HCT116 (cell line): ENCODE data around the gene ARSB. TPM values are rescaled to one million over a fixed set of nuclear protein-coding genes. Genes with fewer than 3 reads are reported as not detected.

Experiments
- ATAC-seq: fragments of 200-7000 bp; cut with Tn5 transposase; 2 replicates; pipeline ENCODE4 v1.9.1; 2020; ENCODE audit warnings: mild to moderate bottlenecking, moderate library complexity
- BruUV-seq: library from RNA; stranded (reverse); fragments of 400-500 nt; replicated peaks from 2 replicates; lab custom pipeline; 2021; lab: Mats Ljungman, UMichigan
- CTCF ChIA-PET: fragments of 300-600 bp; sonication (Branson Sonifier 250); formaldehyde crosslinking; loops from one replicate; lab custom pipeline; 2021; ENCODE audit warnings: antibody characterized with exemption; lab: Charles Lee
- POLR2A ChIA-PET: fragments of 300-600, 350-600 bp; sonication (Branson Sonifier 250); formaldehyde crosslinking; loops from one replicate; lab custom pipeline; 2021; ENCODE audit warnings: antibody characterized with exemption; lab: Charles Lee
- RAD21 ChIA-PET, 2 experiments: fragments of 300-600 bp; sonication (Branson Sonifier 250); formaldehyde crosslinking; loops; one replicate each; lab custom pipeline; 2023; ENCODE audit warnings: low total read pairs in 2 of 2; ENCODE audit not compliant: uncharacterized antibody in 2 of 2, unreplicated experiment in 2 of 2, low non-redundant PET in 1 of 2; lab: Charles Lee
- DNase-seq: peaks from one replicate; pipeline ENCODE4 v3.0.0-alpha.2; 2010; ENCODE audit warnings: low read depth, low spot score
- H2AFZ ChIP-seq: fragments of 200-600 bp; shearing (Covaris generic), sonication (generic); 2 replicates; pipeline ENCODE4 v1.6.1; 2017; ENCODE audit warnings: low read depth, mixed run types, mixed read lengths, antibody characterized with exemption, low read length; ENCODE audit not compliant: poor library complexity, severe bottlenecking
- H3K27ac ChIP-seq: 2 replicates; pipeline ENCODE4 v1.5.1; 2012; ENCODE audit warnings: low read depth, low read length
- H3K27me3 ChIP-seq: fragments of 200-600 bp; sonication (generic); 2 replicates; pipeline ENCODE4 v1.6.1; 2016; ENCODE audit warnings: mixed run types, low read length, mixed read lengths; ENCODE audit not compliant: insufficient read depth
- H3K36me3 ChIP-seq, 2 experiments: fragments of 200-500 bp in 1 of 2; fragments of 200-600 bp in 1 of 2; sonication (Bioruptor generic) in 1 of 2; sonication (generic) in 1 of 2; 2 replicates each; pipeline versions ENCODE4 v1.5.1 to v1.6.1; 2014 to 2016; ENCODE audit warnings: low read length in 2 of 2, inconsistent platforms in 1 of 2, mixed read lengths in 1 of 2, mixed run types in 1 of 2; ENCODE audit not compliant: insufficient read depth in 2 of 2, control insufficient read depth in 1 of 2
- H3K4me1 ChIP-seq, 2 experiments: fragments of 200-600 bp in 1 of 2; sonication (generic) in 1 of 2; 2 replicates each; pipeline versions ENCODE4 v1.5.1 to v1.6.1; 2012 to 2017; ENCODE audit warnings: low read length in 2 of 2, inconsistent platforms in 1 of 2, mild to moderate bottlenecking in 1 of 2, mixed read lengths in 1 of 2, mixed run types in 1 of 2, moderate library complexity in 1 of 2; ENCODE audit not compliant: insufficient read depth in 2 of 2, control insufficient read depth in 1 of 2
- H3K4me2 ChIP-seq: fragments of 200-600 bp; sonication (generic); 2 replicates; pipeline ENCODE4 v1.6.1; 2017; ENCODE audit warnings: mixed run types, low read length, mixed read lengths
- H3K4me3 ChIP-seq, 2 experiments: fragments of 200-600 bp in 1 of 2; sonication (generic) in 1 of 2; replicated peaks in 1 of 2; 2 replicates each; pipeline ENCODE4 v1.5.1; 2011 to 2016; ENCODE audit warnings: low read length in 2 of 2, control low read depth in 1 of 2, low read depth in 1 of 2, mild to moderate bottlenecking in 1 of 2, mixed read lengths in 1 of 2, mixed run types in 1 of 2
- H3K79me2 ChIP-seq: fragments of 200-600 bp; sonication (generic); 2 replicates; pipeline ENCODE4 v1.6.1; 2017; ENCODE audit warnings: mild to moderate bottlenecking, mixed run types, low read length, moderate library complexity, mixed read lengths; ENCODE audit not compliant: insufficient read depth
- H3K9ac ChIP-seq: fragments of 200-600 bp; sonication (generic); 2 replicates; pipeline ENCODE4 v1.6.1; 2016; ENCODE audit warnings: low read length, mixed read lengths
- H3K9me2 ChIP-seq: fragments of 200-600 bp; sonication (generic), shearing (Covaris generic); 2 replicates; pipeline ENCODE4 v1.6.1; 2017; ENCODE audit warnings: mixed run types, mild to moderate bottlenecking, moderate library complexity; ENCODE audit not compliant: insufficient read depth
- H3K9me3 ChIP-seq, 2 experiments: fragments of 200-500 bp in 1 of 2; fragments of 200-600 bp in 1 of 2; sonication (Bioruptor generic) in 1 of 2; sonication (generic) in 1 of 2; 2 replicates each; pipeline ENCODE4 v1.6.1; 2014 to 2017; ENCODE audit warnings: low read length in 2 of 2, mixed read lengths in 2 of 2, inconsistent platforms in 1 of 2, low read depth in 1 of 2, mild to moderate bottlenecking in 1 of 2, mixed run types in 1 of 2, moderate library complexity in 1 of 2; ENCODE audit not compliant: control insufficient read depth in 1 of 2, insufficient read depth in 1 of 2
- H4K20me1 ChIP-seq: fragments of 200-600 bp; sonication (generic), shearing (Covaris generic); 2 replicates; pipeline ENCODE4 v1.6.1; 2017; ENCODE audit warnings: mixed run types, mild to moderate bottlenecking, moderate library complexity; ENCODE audit not compliant: insufficient read depth
- EGR1 ChIP-seq: IDR thresholded peaks from 2 replicates; pipeline ENCODE4 v1.6.1; 2012; ENCODE audit warnings: low read depth
- FOSL1 ChIP-seq: IDR thresholded peaks from 2 replicates; pipeline ENCODE4 v1.6.1; 2012; ENCODE audit warnings: low read depth
- POLR2AphosphoS5 ChIP-seq: IDR thresholded peaks from 2 replicates; pipeline ENCODE4 v1.6.1; 2011; ENCODE audit warnings: mild to moderate bottlenecking, low read depth, low read length, moderate library complexity
- TCF7L2 ChIP-seq: IDR thresholded peaks from 2 replicates; pipeline ENCODE4 v1.7.0; 2011; ENCODE audit warnings: borderline replicate concordance, inconsistent platforms; ENCODE audit not compliant: insufficient read depth, insufficient read length; ENCODE audit errors: extremely low read depth
- ZFX ChIP-seq: fragments of 450-650 bp; IDR thresholded peaks from 2 replicates; pipeline ENCODE4 v1.6.1; 2017
- intact Hi-C: fragments of 100-400 bp; cut with micrococcal nuclease; formaldehyde crosslinking; loops from 2 replicates; pipeline ENCODE4 v1.10.0; 2022
- total RNA-seq: library from RNA; stranded (reverse); gene quantifications from one replicate; pipeline ENCODE4 v1.2.1, GENCODE V29; 2021; ENCODE audit not compliant: unreplicated experiment
- TF ChIP-seq, protein P1 (sequence below): IDR thresholded peaks from 2 replicates; pipeline ENCODE4 v1.6.1; 2012
- TF ChIP-seq, protein P2 (sequence below): IDR thresholded peaks from 2 replicates; pipeline ENCODE4 v1.6.1; 2012; ENCODE audit warnings: low read depth
- TF ChIP-seq, protein P3 (sequence below): IDR thresholded peaks from 2 replicates; pipeline ENCODE4 v1.6.1; 2011; ENCODE audit warnings: mild to moderate bottlenecking, low read length, moderate library complexity; ENCODE audit not compliant: insufficient replicate concordance; ENCODE audit errors: extremely low read depth

ARSB gene
- total RNA-seq, 1 experiment from 2014 or later, result 4.8 TPM

DNA sequence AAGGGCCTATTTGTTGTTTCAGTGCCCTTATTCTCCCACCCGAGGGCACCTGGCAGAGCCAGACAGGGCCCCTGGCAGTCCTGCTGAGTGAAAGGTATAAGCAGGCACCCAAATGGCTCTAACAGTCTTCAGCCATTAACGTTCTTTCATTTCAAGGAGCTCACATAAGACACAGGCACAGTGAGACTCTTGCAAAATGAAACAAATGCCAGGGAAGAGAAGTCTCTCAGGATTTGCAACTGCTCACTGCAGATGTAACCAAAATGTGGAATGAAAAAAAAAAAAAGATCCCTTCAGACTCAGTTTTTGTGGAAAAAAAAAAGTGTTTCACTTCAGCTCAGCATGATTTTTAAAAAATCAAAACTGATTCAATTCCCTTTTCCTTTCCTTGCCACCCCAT lies 181.2 kb downstream of the ARSB start:
- intact Hi-C loops, result no loop called here
- Histone ChIP-seq H3K4me3 (no peak overlapping the region), H3K36me3 (no peaks in the 10 kb centered on the region), H3K4me1 (peaks cover 0 to 11% of the 10 kb centered on the region in 2 experiments; a peak in 2 of 4 replicates), H3K9me2 (peaks cover 3% of the 10 kb centered on the region; the same call in 1 of the 2 replicates), H4K20me1 (no peaks in the 10 kb centered on the region), H3K4me2 (no peak overlapping the region), H3K79me2 (no peaks in the 10 kb centered on the region), H3K9ac (no peak overlapping the region), H3K27me3 (no peaks in the 10 kb centered on the region), H2AFZ (no peak overlapping the region), H3K27ac (no peak overlapping the region), H3K9me3 (no peaks in the 10 kb centered on the region; a peak in 1 of 4 replicates)
- DNase-seq (no peak), ATAC-seq (no peak)
- POLR2A ChIA-PET, result no interaction called here
- CTCF ChIA-PET, result no interaction called here
- BruUV-seq, result no TSS peak
- TF ChIP-seq ZFX, result no peak
- RAD21 ChIA-PET, result no interaction called here

DNA sequence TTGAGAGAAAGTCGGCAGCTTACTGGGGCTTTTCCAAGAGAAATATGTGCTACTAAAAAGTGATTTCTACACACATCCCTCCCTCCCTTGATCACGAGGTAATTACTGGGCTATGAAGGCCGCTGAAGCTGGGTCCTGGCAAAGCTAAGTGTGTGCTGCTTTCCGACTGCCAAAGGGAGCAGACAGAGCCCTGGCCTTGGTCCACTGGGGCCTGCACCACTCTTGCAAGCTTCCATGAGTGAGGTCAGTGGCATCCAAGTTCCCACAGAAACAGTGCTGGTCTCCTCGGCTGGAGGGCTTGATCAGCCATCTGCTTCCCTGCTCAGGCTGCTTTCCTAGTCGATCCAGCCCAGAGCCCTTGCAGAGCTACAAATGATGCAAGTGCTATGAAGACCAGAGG lies 181.8 kb downstream of the ARSB start:
- H2AFZ ChIP-seq, result no peak overlapping the region
- no peak overlapping the region for H3K9ac ChIP-seq
- no peaks in the 10 kb centered on the region; a peak in 1 of 4 replicates for H3K9me3 ChIP-seq
- H4K20me1 ChIP-seq, result no peaks in the 10 kb centered on the region
- no TSS peak for BruUV-seq
- ChIA-PET POLR2A (no interaction called here), RAD21 (no interaction called here), CTCF (no interaction called here)
- TF ChIP-seq, protein P1, sequence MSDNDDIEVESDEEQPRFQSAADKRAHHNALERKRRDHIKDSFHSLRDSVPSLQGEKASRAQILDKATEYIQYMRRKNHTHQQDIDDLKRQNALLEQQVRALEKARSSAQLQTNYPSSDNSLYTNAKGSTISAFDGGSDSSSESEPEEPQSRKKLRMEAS, result no peak
- TF ChIP-seq, protein P2, sequence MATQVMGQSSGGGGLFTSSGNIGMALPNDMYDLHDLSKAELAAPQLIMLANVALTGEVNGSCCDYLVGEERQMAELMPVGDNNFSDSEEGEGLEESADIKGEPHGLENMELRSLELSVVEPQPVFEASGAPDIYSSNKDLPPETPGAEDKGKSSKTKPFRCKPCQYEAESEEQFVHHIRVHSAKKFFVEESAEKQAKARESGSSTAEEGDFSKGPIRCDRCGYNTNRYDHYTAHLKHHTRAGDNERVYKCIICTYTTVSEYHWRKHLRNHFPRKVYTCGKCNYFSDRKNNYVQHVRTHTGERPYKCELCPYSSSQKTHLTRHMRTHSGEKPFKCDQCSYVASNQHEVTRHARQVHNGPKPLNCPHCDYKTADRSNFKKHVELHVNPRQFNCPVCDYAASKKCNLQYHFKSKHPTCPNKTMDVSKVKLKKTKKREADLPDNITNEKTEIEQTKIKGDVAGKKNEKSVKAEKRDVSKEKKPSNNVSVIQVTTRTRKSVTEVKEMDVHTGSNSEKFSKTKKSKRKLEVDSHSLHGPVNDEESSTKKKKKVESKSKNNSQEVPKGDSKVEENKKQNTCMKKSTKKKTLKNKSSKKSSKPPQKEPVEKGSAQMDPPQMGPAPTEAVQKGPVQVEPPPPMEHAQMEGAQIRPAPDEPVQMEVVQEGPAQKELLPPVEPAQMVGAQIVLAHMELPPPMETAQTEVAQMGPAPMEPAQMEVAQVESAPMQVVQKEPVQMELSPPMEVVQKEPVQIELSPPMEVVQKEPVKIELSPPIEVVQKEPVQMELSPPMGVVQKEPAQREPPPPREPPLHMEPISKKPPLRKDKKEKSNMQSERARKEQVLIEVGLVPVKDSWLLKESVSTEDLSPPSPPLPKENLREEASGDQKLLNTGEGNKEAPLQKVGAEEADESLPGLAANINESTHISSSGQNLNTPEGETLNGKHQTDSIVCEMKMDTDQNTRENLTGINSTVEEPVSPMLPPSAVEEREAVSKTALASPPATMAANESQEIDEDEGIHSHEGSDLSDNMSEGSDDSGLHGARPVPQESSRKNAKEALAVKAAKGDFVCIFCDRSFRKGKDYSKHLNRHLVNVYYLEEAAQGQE, result no peak
- no peak for TF ChIP-seq TCF7L2
- no peak for TF ChIP-seq FOSL1
- TF ChIP-seq EGR1, result no peak
- TF ChIP-seq, protein P3, sequence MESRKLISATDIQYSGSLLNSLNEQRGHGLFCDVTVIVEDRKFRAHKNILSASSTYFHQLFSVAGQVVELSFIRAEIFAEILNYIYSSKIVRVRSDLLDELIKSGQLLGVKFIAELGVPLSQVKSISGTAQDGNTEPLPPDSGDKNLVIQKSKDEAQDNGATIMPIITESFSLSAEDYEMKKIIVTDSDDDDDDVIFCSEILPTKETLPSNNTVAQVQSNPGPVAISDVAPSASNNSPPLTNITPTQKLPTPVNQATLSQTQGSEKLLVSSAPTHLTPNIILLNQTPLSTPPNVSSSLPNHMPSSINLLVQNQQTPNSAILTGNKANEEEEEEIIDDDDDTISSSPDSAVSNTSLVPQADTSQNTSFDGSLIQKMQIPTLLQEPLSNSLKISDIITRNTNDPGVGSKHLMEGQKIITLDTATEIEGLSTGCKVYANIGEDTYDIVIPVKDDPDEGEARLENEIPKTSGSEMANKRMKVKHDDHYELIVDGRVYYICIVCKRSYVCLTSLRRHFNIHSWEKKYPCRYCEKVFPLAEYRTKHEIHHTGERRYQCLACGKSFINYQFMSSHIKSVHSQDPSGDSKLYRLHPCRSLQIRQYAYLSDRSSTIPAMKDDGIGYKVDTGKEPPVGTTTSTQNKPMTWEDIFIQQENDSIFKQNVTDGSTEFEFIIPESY, result no peak
- no peak for TF ChIP-seq POLR2AphosphoS5
- TF ChIP-seq ZFX, result no peak
- H3K36me3 ChIP-seq, result no peaks in the 10 kb centered on the region
- no peak overlapping the region for H3K4me3 ChIP-seq
- intact Hi-C loops, result no loop called here
- H3K27me3 ChIP-seq, result no peaks in the 10 kb centered on the region
- peaks cover 0 to 11% of the 10 kb centered on the region in 2 experiments; a peak in 2 of 4 replicates for H3K4me1 ChIP-seq
- no peaks in the 10 kb centered on the region for H3K79me2 ChIP-seq
- H3K27ac ChIP-seq, result no peak overlapping the region
- DNase-seq (no peak), ATAC-seq (no peak)
- peaks cover 3% of the 10 kb centered on the region; the same call in 1 of the 2 replicates for H3K9me2 ChIP-seq
- no peak overlapping the region for H3K4me2 ChIP-seq
